ELR (cell line): ENCODE data around the gene CPA1.

Experiments
- DNase-seq: peaks from one replicate; pipeline ENCODE4 v3.0.0-alpha.2; 2015; ENCODE audit warnings: low read depth

CPA1 gene

GRCh38 chr7:130356121-130356875 is 24.0 kb upstream of the CPA1 start:
- peak; percentile 98 for DNase-seq

GRCh38 chr7:130356876-130357611 is 23.2 kb upstream of the CPA1 start:
- DNase-seq, result peak; percentile 91

GRCh38 chr7:130358471-130358870 is 21.8 kb upstream of the CPA1 start:
- no peak for DNase-seq

- DNase-seq, result no peak
These were observed 20.9 kb upstream of the CPA1 start for GRCh38 chr7:130359276-130359857.

- no peak for DNase-seq
These were observed 19.8 kb upstream of the CPA1 start for GRCh38 chr7:130360518-130360917.

- no peak for DNase-seq
These were observed 18.6 kb upstream of the CPA1 start for GRCh38 chr7:130361681-130362080.

- no peak for DNase-seq
These were observed 18.0 kb upstream of the CPA1 start for GRCh38 chr7:130362251-130362816.

GRCh38 chr7:130363026-130363847 is 17.1 kb upstream of the CPA1 start:
- DNase-seq, result peak; percentile 98

- no peak for DNase-seq
These were observed 15.8 kb upstream of the CPA1 start for GRCh38 chr7:130364451-130364850.

- DNase-seq, result no peak
These were observed 15.2 kb upstream of the CPA1 start for GRCh38 chr7:130365088-130365487.

- DNase-seq, result peak; percentile 91
These were observed 14.5 kb upstream of the CPA1 start for GRCh38 chr7:130365511-130366441.

- peak; percentile 60 for DNase-seq
These were observed 13.7 kb upstream of the CPA1 start for GRCh38 chr7:130366564-130366963.

GRCh38 chr7:130367088-130367755 is 13.1 kb upstream of the CPA1 start:
- DNase-seq, result no peak

- no peak for DNase-seq
These were observed 12.2 kb upstream of the CPA1 start for GRCh38 chr7:130367836-130368746.

- DNase-seq, result peak; percentile 73
These were observed 11.1 kb upstream of the CPA1 start for GRCh38 chr7:130369110-130369711.

- DNase-seq, result peak; percentile 44
These were observed 10.3 kb upstream of the CPA1 start for GRCh38 chr7:130369831-130370550.

GRCh38 chr7:130371046-130371445 is 9.2 kb upstream of the CPA1 start:
- no peak for DNase-seq
